Measurements from ENCODE around the gene KCNJ6. TPM values are rescaled to one million over a fixed set of nuclear protein-coding genes. Genes with fewer than 3 reads are reported as not detected.

The KCNJ6 gene
- total and polyA plus RNA-seq, 8 donors = 0.28 to 1.9 (median 0.55) TPM

DNA sequence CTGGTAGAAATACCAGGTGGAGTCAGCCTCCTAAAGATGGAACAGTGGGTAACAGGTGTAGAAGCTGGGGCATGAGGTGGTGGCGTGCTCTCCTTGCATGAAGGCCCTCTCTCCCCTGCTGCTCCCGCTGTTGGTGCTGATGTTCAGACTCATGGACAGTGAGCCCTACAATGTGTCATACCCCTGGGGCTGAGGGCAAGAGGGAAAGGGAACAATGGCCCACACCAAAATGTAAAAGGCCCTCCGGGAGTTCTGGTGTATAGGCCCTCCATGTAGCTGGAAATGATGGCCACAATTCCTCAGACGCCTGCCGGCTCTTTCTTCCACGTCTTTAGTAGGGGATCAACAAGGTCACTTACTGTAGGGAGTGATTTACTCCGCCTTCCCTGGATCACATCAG is 354.8 kb downstream of the KCNJ6 start:
- Histone ChIP-seq H3K36me3 (no peaks in the 10 kb centered on the region), H3K4me1 (peaks cover 0 to 11% (median 0%) of the 10 kb centered on the region in 3 donors), H3K27ac (no peak overlapping the region), H3K9me3 (no peaks in the 10 kb centered on the region), H3K27me3 (no peaks in the 10 kb centered on the region), H3K4me3 (no peak overlapping the region)
- TF ChIP-seq CTCF (IDR thresholded peaks at IDR 0.05) = no peak
- no peak for DNase-seq
- 87 to 96% methylated on average over 7 of the region's 7 CpGs for WGBS, 2 donors
- intact Hi-C loops (cut with DNase I) = no loop called here
- no peak for ATAC-seq
- FAIRE-seq = no peak

- no peak for ATAC-seq
- FAIRE-seq = no peak
- intact Hi-C loops (cut with DNase I) = no loop called here
These were observed 355.9 kb downstream of the KCNJ6 start for GRCh38 chr21:37560385-37560784.

GRCh38 chr21:37558676-37559211 is 357.5 kb downstream of the KCNJ6 start:
- intact Hi-C loops (cut with DNase I) = loop anchor here in 1 of 3 donors (10.0 kb wide), 1 partner anchor 56 kb away; no protein-coding TSS in a partner anchor
- no peak overlapping the region for H3K4me3 ChIP-seq
- FAIRE-seq (no peak), ATAC-seq (no peak), DNase-seq (no peak)
- H3K9me3 ChIP-seq = no peaks in the 10 kb centered on the region
- no peak for TF ChIP-seq CTCF (IDR thresholded peaks at IDR 0.05)
- H3K36me3 ChIP-seq = no peaks in the 10 kb centered on the region
- no peaks in the 10 kb centered on the region for H3K27me3 ChIP-seq
- 74 to 86% methylated on average over 8 of the region's 8 CpGs for WGBS, 2 donors
- no peak overlapping the region for H3K27ac ChIP-seq
- peaks cover 0 to 3% (median 0%) of the 10 kb centered on the region in 3 donors for H3K4me1 ChIP-seq

More at GRCh38 chr21:37560385-37560784, 355.9 kb downstream of the KCNJ6 start:
- Histone ChIP-seq H3K27me3 (no peaks in the 10 kb centered on the region), H3K4me1 (peaks cover 0 to 11% (median 0%) of the 10 kb centered on the region in 3 donors), H3K36me3 (no peaks in the 10 kb centered on the region), H3K4me3 (no peak overlapping the region), H3K9me3 (no peaks in the 10 kb centered on the region), H3K27ac (no peak overlapping the region)
- 81 to 86% methylated on average over 5 of the region's 5 CpGs for WGBS, 2 donors
- no peak for TF ChIP-seq CTCF (IDR thresholded peaks at IDR 0.05)
- no peak for DNase-seq

All from pancreas (tissue), 10 donors.